HepG2 (cell line): Measurements from ENCODE around the gene PIK3C3. TPM values are rescaled to one million over a fixed set of nuclear protein-coding genes. Genes with fewer than 3 reads are reported as not detected.

Experiments
- ARID3A ChIP-seq: IDR thresholded peaks from 2 replicates; pipeline ENCODE4 v1.6.1; 2012; ENCODE audit warnings: low read depth, low read length, improper control_type of control experiment
- CTCF ChIP-seq: sonication (generic); formaldehyde crosslinking; IDR thresholded peaks from 2 replicates; pipeline ENCODE4 v1.5.0; 2020; ENCODE audit warnings: mild to moderate bottlenecking, missing genetic modification reagents, moderate library complexity
- ELF3 ChIP-seq: IDR thresholded peaks from 2 replicates; pipeline ENCODE4 v1.6.1; 2016; ENCODE audit warnings: missing genetic modification reagents, missing compliant biosample characterization
- FIP1L1 ChIP-seq: fragments of 200-400 bp; formaldehyde crosslinking; IDR thresholded peaks from 2 replicates; pipeline ENCODE4 v1.6.1; 2018; ENCODE audit warnings: low read depth, mild to moderate bottlenecking, low read length, moderate library complexity, borderline replicate concordance; ENCODE audit not compliant: insufficient read depth
- FOSL1 ChIP-seq: sonication (generic); formaldehyde crosslinking; IDR thresholded peaks from 2 replicates; pipeline ENCODE4 v1.9.0; 2021; ENCODE audit warnings: missing genetic modification reagents, borderline replicate concordance
- HCFC1 ChIP-seq: fragments of 150-350 bp; IDR thresholded peaks from 2 replicates; pipeline ENCODE4 v1.6.1; 2014; ENCODE audit warnings: low read depth, low read length
- MLXIP ChIP-seq: sonication (generic); formaldehyde crosslinking; IDR thresholded peaks from 2 replicates; pipeline ENCODE4 v1.9.0; 2021; ENCODE audit warnings: missing genetic modification reagents, borderline replicate concordance
- SATB2 ChIP-seq: sonication (generic); formaldehyde crosslinking; IDR thresholded peaks from 2 replicates; pipeline ENCODE4 v1.5.0; 2020; ENCODE audit warnings: missing genetic modification reagents
- THRA ChIP-seq: sonication (generic); formaldehyde crosslinking; IDR thresholded peaks from 2 replicates; pipeline ENCODE4 v1.4.0; 2020; ENCODE audit warnings: missing genetic modification reagents, borderline replicate concordance
- ZFX ChIP-seq: sonication (generic); formaldehyde crosslinking; IDR thresholded peaks from 2 replicates; pipeline ENCODE4 v1.4.0; 2020; ENCODE audit warnings: mild to moderate bottlenecking, low read depth, missing genetic modification reagents, moderate library complexity
- ZNF276 ChIP-seq: sonication (generic); formaldehyde crosslinking; IDR thresholded peaks from 2 replicates; pipeline ENCODE4 v1.4.0; 2020; ENCODE audit warnings: mild to moderate bottlenecking, low read depth, missing genetic modification reagents
- ZNF44 ChIP-seq: sonication (generic); formaldehyde crosslinking; IDR thresholded peaks from 2 replicates; pipeline ENCODE4 v1.5.1; 2020; ENCODE audit warnings: mild to moderate bottlenecking, missing genetic modification reagents
- ZNF670 ChIP-seq: sonication (generic); formaldehyde crosslinking; IDR thresholded peaks from 2 replicates; pipeline ENCODE4 v1.8.0; 2022; ENCODE audit warnings: mild to moderate bottlenecking, missing genetic modification reagents, borderline replicate concordance
- ZNF704 ChIP-seq: sonication (generic); formaldehyde crosslinking; IDR thresholded peaks from 2 replicates; pipeline ENCODE4 v1.8.1; 2023; ENCODE audit warnings: mild to moderate bottlenecking, inconsistent platforms, moderate library complexity, missing genetic modification reagents, borderline replicate concordance
- polyA plus RNA-seq, 8 experiments: library from polyadenylated mRNA; depleted of rRNA in 3 of 8; stranded (reverse) in 7 of 8; unstranded in 1 of 8; fragments of >200 nt; fragmentation: Illumina TruSeq in 4 of 8; extraction: Trizol in 4 of 8; gene quantifications; 2 replicates each; pipeline versions ENCODE4 v1.2.1 to v1.2.3, GENCODE V29; 2011 to 2016; ENCODE audit warnings: low read depth in 4 of 8, missing spikeins in 1 of 8, mixed read lengths in 1 of 8; ENCODE audit not compliant: insufficient read depth in 1 of 8
- total RNA-seq, 5 experiments: library from RNA; depleted of rRNA; stranded (reverse); fragments of >200 nt; fragmentation: Illumina TruSeq; extraction: Trizol; gene quantifications; 2 replicates each; pipeline ENCODE4 v1.2.3, GENCODE V29; 2016; ENCODE audit warnings: low read depth in 1 of 5

PIK3C3 gene
- total and polyA plus RNA-seq, 2 of the 13 experiments (the other 11 are each of a cell fraction or from before 2014, with no cell fraction given) = 42.8 to 46.4 TPM

GRCh38 chr18:42114310-42114943 is 159.4 kb downstream of the PIK3C3 start (continued):
- 0 out of 2 replicates have a peak, but pooled peaks have one; percentile 24 for TF ChIP-seq THRA (CRISPR knock-in tag)
- TF ChIP-seq ELF3 (CRISPR knock-in tag) = 0 out of 2 replicates have a peak, but pooled peaks have one; percentile 13
- no peak for TF ChIP-seq FIP1L1
- no peak for TF ChIP-seq ZNF44 (CRISPR knock-in tag)
- no peak for TF ChIP-seq ZNF276
- TF ChIP-seq FOSL1 = no peak
- no peak for TF ChIP-seq ZNF670
- no peak for TF ChIP-seq MLXIP (CRISPR knock-in tag)
- 0 out of 2 replicates have a peak, but pooled peaks have one; percentile 49 for TF ChIP-seq ARID3A
- TF ChIP-seq ZFX (CRISPR knock-in tag) = peak; percentile 63; the same call in 1 of the 2 replicates
- TF ChIP-seq HCFC1 = no peak
- peak; percentile 89 for TF ChIP-seq CTCF (CRISPR knock-in tag)
- no peak for TF ChIP-seq ZNF704 (CRISPR knock-in tag)
- TF ChIP-seq SATB2 (CRISPR knock-in tag) = no peak
